ENCODE results near the gene NUP153.

GRCh38 chr6:17687136-17687535 is 19.6 kb downstream of the NUP153 start:
- TF ChIP-seq POLR2A (IDR thresholded peaks at IDR 0.05; ENCODE audit: low read depth, low read length) (no peak), TAF1 (IDR thresholded peaks at IDR 0.05; ENCODE audit: low read depth, low read length) (no peak), POLR2AphosphoS5 (IDR thresholded peaks at IDR 0.05; ENCODE audit: low read depth, low read length) (no peak), SPI1 (IDR thresholded peaks at IDR 0.05; ENCODE audit: low read depth, low read length) (no peak)
